Measurements from ENCODE around the gene MAG. TPM values are rescaled to one million over a fixed set of nuclear protein-coding genes. Genes with fewer than 3 reads are reported as not detected.
A peak's percentile ranks its signal among the peaks of the same experiment; 100 is the strongest.

Gene MAG
- total RNA-seq, 6 experiments from 2014 or later, result not detected

DNA sequence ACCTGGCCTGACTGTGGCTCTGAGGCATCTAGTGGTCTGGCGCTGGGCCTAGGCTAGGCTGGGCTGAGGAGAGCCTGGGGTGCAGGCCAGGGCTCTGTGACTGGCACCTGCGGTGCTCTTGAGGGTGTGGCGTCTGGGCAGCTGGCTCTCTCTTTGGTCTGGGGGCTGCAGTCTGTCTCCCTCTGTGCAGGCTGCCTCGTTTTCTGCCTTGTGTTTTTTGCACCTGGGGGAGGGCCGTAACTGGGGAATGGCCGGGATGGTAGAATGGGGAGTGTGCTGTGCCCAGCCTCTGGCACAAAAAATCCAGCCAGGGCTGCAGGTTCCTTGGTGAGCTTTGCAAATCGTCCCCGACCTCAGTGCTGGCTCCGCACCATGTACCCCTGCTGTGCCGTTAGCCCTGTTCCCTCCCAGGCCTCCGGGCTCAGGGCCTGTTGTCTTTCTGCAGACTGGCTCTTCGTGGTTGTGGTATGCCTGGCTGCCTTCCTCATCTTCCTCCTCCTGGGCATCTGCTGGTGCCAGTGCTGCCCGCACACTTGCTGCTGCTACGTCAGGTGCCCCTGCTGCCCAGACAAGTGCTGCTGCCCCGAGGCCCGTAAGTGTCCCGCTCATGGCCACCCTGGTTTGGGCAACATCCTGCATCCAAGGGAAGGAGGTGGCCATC, 29.7 kb upstream of the MAG start:
- TF ChIP-seq CTCF (IDR thresholded peaks at IDR 0.05), result no peak
- Mint-ChIP-seq H3K27ac (no peak overlapping the region), H3K9me3 (no peaks in the 10 kb centered on the region), H3K27me3 (ENCODE audit: insufficient read depth) (peaks cover 14% of the 10 kb centered on the region), H3K4me1 (ENCODE audit: low read depth) (peaks cover 12% of the 10 kb centered on the region), H3K4me3 (no peak overlapping the region; the same call in 1 of the 2 replicates), H3K36me3 (ENCODE audit: low read depth) (no peaks in the 10 kb centered on the region; the same call in 1 of the 2 replicates)
- DNase-seq, result no peak

GRCh38 chr19:35264268-35265125, 27.5 kb upstream of the MAG start:
- no peak for TF ChIP-seq CTCF (IDR thresholded peaks at IDR 0.05)
- H3K4me3 Mint-ChIP-seq, result no peak overlapping the region
- no peaks in the 10 kb centered on the region for H3K9me3 Mint-ChIP-seq
- H3K27me3 Mint-ChIP-seq (ENCODE audit: insufficient read depth), result peaks cover 14% of the 10 kb centered on the region
- no peaks in the 10 kb centered on the region; the same call in 1 of the 2 replicates for H3K36me3 Mint-ChIP-seq (ENCODE audit: low read depth)
- no peak overlapping the region for H3K27ac Mint-ChIP-seq
- H3K4me1 Mint-ChIP-seq (ENCODE audit: low read depth), result peaks cover 12% of the 10 kb centered on the region
- DNase-seq, result no peak

DNA sequence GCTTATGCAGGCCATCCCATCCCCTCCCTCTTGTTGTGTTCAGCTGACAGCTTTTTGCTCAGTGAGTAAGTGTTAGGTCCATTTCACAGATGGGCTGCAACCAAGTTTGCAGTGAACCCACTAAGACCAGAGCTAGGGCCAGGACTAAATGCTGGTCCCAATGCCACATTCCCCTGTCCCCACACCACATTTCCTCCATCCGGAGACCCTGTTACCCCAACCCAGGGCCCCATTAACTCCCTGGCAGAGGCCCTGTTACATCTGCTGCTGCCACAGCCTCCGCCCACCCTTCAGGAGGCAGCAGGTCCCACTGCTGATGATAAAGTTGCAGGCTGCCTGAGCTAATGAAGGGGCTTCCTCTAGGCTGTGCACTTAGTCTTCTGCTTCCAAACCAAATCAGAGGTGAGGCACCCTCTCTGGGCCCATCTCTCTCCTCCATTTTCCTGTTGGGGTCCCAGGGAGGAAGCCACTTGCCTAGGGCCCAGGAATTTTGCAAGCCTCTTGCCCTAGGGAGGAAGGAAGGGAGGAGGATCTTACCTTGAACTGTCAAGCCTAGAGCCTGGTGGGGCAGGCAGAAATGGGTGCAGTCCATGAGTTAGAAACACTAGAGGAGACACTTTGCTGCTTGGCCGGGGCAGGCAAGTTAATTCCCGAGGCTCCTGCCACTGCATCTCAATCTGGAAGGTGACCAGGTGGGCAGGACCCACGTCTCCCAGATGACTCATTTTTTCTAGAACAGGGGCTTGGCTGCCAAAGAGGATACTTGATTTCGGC, 26.6 kb upstream of the MAG start:
- peak overlapping the region; percentile 18; the same call in 1 of the 2 replicates for H3K4me3 Mint-ChIP-seq
- H3K4me1 Mint-ChIP-seq (ENCODE audit: low read depth), result peaks cover 12% of the 10 kb centered on the region
- no peaks in the 10 kb centered on the region for H3K9me3 Mint-ChIP-seq
- peaks cover 14% of the 10 kb centered on the region for H3K27me3 Mint-ChIP-seq (ENCODE audit: insufficient read depth)
- no peak for DNase-seq
- no peak overlapping the region for H3K27ac Mint-ChIP-seq
- TF ChIP-seq CTCF (IDR thresholded peaks at IDR 0.05), result no peak
- H3K36me3 Mint-ChIP-seq (ENCODE audit: low read depth), result no peaks in the 10 kb centered on the region; the same call in 1 of the 2 replicates

- H3K27me3 Mint-ChIP-seq (ENCODE audit: insufficient read depth), result peaks cover 10% of the 10 kb centered on the region
- H3K9me3 Mint-ChIP-seq, result no peaks in the 10 kb centered on the region
- H3K4me3 Mint-ChIP-seq, result peak overlapping the region; percentile 28; the same call in 1 of the 2 replicates
- TF ChIP-seq CTCF (IDR thresholded peaks at IDR 0.05), result no peak
- H3K36me3 Mint-ChIP-seq (ENCODE audit: low read depth), result peaks cover 3% of the 10 kb centered on the region; the same call in 1 of the 2 replicates
- H3K4me1 Mint-ChIP-seq (ENCODE audit: low read depth), result peaks cover 12% of the 10 kb centered on the region
- DNase-seq, result no peak
- peak overlapping the region; percentile 40; the same call in 1 of the 2 replicates for H3K27ac Mint-ChIP-seq
These were observed 26.0 kb upstream of the MAG start for GRCh38 chr19:35265900-35266519.

All from HFFc6 (cell line).